ENCODE data around the gene TBX10.

TBX10 gene

DNA sequence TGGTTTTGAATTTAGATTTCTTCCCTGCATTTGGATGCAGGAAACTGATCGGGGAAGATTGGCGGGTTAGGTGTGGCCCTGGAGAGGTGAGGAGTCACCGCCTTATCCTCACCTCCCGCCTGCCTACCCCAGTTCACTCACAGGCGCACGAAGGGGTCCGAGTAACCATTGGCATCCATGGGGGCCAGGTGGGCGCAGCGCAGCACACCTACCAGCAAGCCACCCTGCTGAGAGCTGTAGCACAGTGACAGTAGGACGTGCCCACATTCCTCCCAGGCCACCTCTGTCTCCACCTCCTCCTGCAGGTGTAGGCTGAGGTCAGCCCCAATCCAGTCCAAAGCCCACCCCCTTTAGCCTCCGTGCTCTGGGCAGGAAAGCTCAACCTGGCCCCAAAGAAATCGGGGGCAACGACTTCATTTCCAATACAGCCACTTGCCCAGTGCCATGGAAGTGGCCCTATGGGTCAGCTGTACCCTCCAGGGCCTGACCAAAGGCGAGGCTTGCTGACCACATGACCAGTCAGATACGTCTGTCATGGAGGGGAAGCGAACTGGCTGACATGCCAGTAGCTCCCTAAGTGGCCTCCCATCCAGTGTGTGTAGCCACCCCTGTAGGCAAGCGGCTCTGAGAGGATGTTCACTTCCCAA is 26.1 kb downstream of the TBX10 start:
- no peak for TF ChIP-seq TAF1 (IDR thresholded peaks at IDR 0.05; ENCODE audit: borderline replicate concordance, insufficient read depth, low read length)
- TF ChIP-seq POLR2AphosphoS5 (IDR thresholded peaks at IDR 0.05; ENCODE audit: low read depth, low read length) = no peak
- TF ChIP-seq, protein P1, sequence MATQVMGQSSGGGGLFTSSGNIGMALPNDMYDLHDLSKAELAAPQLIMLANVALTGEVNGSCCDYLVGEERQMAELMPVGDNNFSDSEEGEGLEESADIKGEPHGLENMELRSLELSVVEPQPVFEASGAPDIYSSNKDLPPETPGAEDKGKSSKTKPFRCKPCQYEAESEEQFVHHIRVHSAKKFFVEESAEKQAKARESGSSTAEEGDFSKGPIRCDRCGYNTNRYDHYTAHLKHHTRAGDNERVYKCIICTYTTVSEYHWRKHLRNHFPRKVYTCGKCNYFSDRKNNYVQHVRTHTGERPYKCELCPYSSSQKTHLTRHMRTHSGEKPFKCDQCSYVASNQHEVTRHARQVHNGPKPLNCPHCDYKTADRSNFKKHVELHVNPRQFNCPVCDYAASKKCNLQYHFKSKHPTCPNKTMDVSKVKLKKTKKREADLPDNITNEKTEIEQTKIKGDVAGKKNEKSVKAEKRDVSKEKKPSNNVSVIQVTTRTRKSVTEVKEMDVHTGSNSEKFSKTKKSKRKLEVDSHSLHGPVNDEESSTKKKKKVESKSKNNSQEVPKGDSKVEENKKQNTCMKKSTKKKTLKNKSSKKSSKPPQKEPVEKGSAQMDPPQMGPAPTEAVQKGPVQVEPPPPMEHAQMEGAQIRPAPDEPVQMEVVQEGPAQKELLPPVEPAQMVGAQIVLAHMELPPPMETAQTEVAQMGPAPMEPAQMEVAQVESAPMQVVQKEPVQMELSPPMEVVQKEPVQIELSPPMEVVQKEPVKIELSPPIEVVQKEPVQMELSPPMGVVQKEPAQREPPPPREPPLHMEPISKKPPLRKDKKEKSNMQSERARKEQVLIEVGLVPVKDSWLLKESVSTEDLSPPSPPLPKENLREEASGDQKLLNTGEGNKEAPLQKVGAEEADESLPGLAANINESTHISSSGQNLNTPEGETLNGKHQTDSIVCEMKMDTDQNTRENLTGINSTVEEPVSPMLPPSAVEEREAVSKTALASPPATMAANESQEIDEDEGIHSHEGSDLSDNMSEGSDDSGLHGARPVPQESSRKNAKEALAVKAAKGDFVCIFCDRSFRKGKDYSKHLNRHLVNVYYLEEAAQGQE (IDR thresholded peaks at IDR 0.05; ENCODE audit: insufficient read depth in 1 of 2, low read depth in 2 of 2, low read length in 2 of 2) = no peak
- TF ChIP-seq FOXP2 (optimal IDR thresholded peaks at IDR 0.05; ENCODE audit: borderline replicate concordance, extremely low read depth, extremely low read length, insufficient read depth) = no peak
- TF ChIP-seq SIN3A (IDR thresholded peaks at IDR 0.05; ENCODE audit: borderline replicate concordance, insufficient read depth, low read length) = no peak

DNA sequence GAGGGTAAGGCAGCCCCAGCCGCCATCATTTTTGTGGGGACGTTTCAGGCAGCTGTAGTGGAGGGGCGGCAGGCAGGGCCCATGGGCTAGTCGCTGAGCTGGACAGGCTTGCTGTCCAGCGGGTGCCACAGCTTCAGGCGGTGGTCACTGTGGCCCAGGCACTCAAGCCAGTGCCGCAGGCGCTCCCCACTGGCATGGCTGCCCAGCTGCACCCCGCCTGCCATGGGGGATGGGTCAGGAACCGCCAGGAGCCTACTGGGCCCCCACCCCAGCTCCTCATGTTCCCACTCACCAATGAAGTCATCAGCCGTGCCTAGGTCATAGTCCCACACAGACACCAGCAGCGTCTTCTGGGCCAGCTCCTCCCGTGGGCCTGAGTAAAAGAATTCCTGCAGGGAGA is 26.8 kb downstream of the TBX10 start:
- TF ChIP-seq FOXP2 (optimal IDR thresholded peaks at IDR 0.05; ENCODE audit: borderline replicate concordance, extremely low read depth, extremely low read length, insufficient read depth) (no peak), TAF1 (IDR thresholded peaks at IDR 0.05; ENCODE audit: borderline replicate concordance, insufficient read depth, low read length) (no peak), POLR2AphosphoS5 (IDR thresholded peaks at IDR 0.05; ENCODE audit: low read depth, low read length) (no peak), SIN3A (IDR thresholded peaks at IDR 0.05; ENCODE audit: borderline replicate concordance, insufficient read depth, low read length) (no peak)
- TF ChIP-seq, protein P1 (IDR thresholded peaks at IDR 0.05; ENCODE audit: insufficient read depth in 1 of 2, low read depth in 2 of 2, low read length in 2 of 2) = no peak

DNA sequence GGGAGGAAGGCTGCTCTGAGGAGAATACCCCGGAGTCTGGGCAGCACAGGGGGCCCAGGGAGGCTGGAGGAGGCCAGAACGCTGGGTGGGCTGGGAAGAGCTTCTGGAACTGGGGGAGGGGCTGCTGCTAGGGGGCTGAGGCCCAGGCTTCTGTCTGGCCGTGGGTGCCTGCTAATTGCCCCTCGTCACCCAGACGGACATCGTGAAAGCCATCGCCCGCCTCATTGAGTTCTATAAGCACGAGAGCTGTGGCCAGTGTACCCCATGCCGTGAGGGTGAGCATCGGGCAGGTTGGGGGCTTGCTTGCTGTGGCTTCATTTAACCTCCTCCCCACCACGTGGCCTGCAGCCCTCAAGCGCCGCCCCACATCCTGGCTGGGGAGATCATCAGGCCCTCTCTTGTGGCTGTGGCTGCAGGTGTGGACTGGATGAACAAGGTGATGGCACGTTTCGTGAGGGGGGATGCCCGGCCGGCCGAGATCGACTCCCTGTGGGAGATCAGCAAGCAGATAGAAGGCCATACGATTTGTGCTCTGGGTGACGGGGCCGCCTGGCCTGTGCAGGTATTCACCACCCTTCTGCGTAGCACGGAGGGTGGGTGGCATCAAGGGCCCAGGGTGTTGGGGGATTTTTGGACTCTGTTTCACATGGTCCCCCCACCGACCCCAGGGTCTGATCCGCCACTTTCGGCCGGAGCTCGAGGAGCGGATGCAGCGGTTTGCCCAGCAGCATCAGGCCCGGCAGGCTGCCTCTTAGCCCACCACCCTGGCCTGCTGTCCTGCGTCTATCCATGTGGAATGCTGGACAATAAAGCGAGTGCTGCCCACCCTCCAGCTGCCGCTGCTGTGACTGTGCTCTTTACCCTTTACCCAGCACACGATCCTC is 27.6 kb downstream of the TBX10 start:
- TF ChIP-seq, protein P1 (IDR thresholded peaks at IDR 0.05; ENCODE audit: insufficient read depth in 1 of 2, low read depth in 2 of 2, low read length in 2 of 2) = no peak
- TF ChIP-seq SIN3A (IDR thresholded peaks at IDR 0.05; ENCODE audit: borderline replicate concordance, insufficient read depth, low read length) (no peak), FOXP2 (optimal IDR thresholded peaks at IDR 0.05; ENCODE audit: borderline replicate concordance, extremely low read depth, extremely low read length, insufficient read depth) (no peak), TAF1 (IDR thresholded peaks at IDR 0.05; ENCODE audit: borderline replicate concordance, insufficient read depth, low read length) (no peak), POLR2AphosphoS5 (IDR thresholded peaks at IDR 0.05; ENCODE audit: low read depth, low read length) (no peak)

DNA sequence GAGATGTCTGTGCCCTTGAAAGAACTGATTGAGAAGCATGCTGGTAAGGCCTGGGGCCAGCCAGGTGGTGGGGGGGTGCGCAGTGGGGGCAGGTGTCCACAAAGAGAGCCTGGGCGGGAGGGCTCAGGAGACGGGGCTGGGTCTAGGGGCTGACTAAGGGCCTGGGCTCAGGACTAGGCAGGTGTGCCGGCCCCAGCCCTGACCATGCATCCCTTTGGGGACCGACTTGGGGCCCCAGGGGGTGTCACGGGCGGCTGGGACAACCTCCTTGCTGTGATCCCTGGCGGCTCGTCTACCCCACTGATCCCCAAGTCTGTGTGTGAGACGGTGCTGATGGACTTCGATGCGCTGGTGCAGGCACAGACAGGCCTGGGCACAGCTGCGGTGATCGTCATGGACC is 28.4 kb downstream of the TBX10 start:
- TF ChIP-seq, protein P1 (IDR thresholded peaks at IDR 0.05; ENCODE audit: insufficient read depth in 1 of 2, low read depth in 2 of 2, low read length in 2 of 2) = no peak
- TF ChIP-seq POLR2AphosphoS5 (IDR thresholded peaks at IDR 0.05; ENCODE audit: low read depth, low read length) (no peak), TAF1 (IDR thresholded peaks at IDR 0.05; ENCODE audit: borderline replicate concordance, insufficient read depth, low read length) (no peak), FOXP2 (optimal IDR thresholded peaks at IDR 0.05; ENCODE audit: borderline replicate concordance, extremely low read depth, extremely low read length, insufficient read depth) (no peak), SIN3A (IDR thresholded peaks at IDR 0.05; ENCODE audit: borderline replicate concordance, insufficient read depth, low read length) (no peak)

Data from PFSK-1 (cell line).